B cell (primary cell): Measurements from ENCODE around the gene CACNB2. TPM values are rescaled to one million over a fixed set of nuclear protein-coding genes. Genes with fewer than 3 reads are reported as not detected.
A peak's percentile ranks its signal among the peaks of the same experiment; 100 is the strongest.

Experiments used
- ATAC-seq: fragments of 200-7000 bp; cut with Tn5 transposase; one replicate; pipeline ENCODE4 v1.10.0; 2021; ENCODE audit warnings: low read depth, mild to moderate bottlenecking, moderate number of reproducible peaks, moderate library complexity
- CTCF ChIA-PET: fragments of 350-600 bp; sonication (Branson Sonifier 250); formaldehyde crosslinking; loops from one replicate; lab custom pipeline; 2021; ENCODE audit warnings: antibody characterized with exemption, inconsistent platforms; lab: Charles Lee
- POLR2A ChIA-PET: fragments of 350-600 bp; sonication (Branson Sonifier 250); formaldehyde crosslinking; loops from one replicate; lab custom pipeline; 2021; ENCODE audit warnings: antibody characterized with exemption; lab: Charles Lee
- DNase-seq: peaks from one replicate; pipeline ENCODE4 v3.0.0; 2013
- H2AFZ ChIP-seq: 2 replicates; pipeline ENCODE4 v1.6.1; 2012; ENCODE audit warnings: mild to moderate bottlenecking, low read depth, low read length; ENCODE audit not compliant: insufficient read depth, poor library complexity, severe bottlenecking
- H3K27ac ChIP-seq, 2 donors: 1 replicate in 1 of 2; 2 replicates in 1 of 2; pipeline ENCODE4 v1.5.1; 2012 to 2013; ENCODE audit warnings: low read length in 2 of 2, mild to moderate bottlenecking in 2 of 2, moderate library complexity in 1 of 2
- H3K27me3 ChIP-seq, 4 experiments: fragments of 200-600 bp in 1 of 4; sonication (generic) in 1 of 4; replicated peaks in 1 of 4; 1 replicate in 2 of 4; 2 replicates in 2 of 4; pipeline versions ENCODE4 v1.6.1 to v1.7.0; 2013 to 2016; ENCODE audit warnings: low read length in 3 of 4, mild to moderate bottlenecking in 2 of 4, mixed read lengths in 1 of 4, moderate library complexity in 1 of 4; ENCODE audit not compliant: insufficient read depth in 4 of 4, control insufficient read depth in 3 of 4; ENCODE audit errors: control extremely low read depth in 1 of 4
- H3K36me3 ChIP-seq, 2 experiments: replicated peaks in 1 of 2; 1 replicate in 1 of 2; 2 replicates in 1 of 2; pipeline versions ENCODE4 v1.6.1 to v1.7.1; 2013; ENCODE audit warnings: low read length in 1 of 2; ENCODE audit not compliant: insufficient read depth in 2 of 2, control insufficient read depth in 1 of 2; ENCODE audit errors: control extremely low read depth in 1 of 2, extremely low read depth in 1 of 2
- H3K4me1 ChIP-seq, 2 donors: fragments of 200-600 bp in 1 of 2; sonication (generic) in 1 of 2; 1 replicate in 1 of 2; 2 replicates in 1 of 2; pipeline versions ENCODE4 v1.5.1 to v1.6.1; 2013 to 2017; ENCODE audit warnings: low read length in 2 of 2; ENCODE audit not compliant: control insufficient read depth in 2 of 2, insufficient read depth in 2 of 2
- H3K4me2 ChIP-seq: replicated peaks from 2 replicates; pipeline ENCODE3; 2012; ENCODE audit warnings: mild to moderate bottlenecking, low read depth, low read length; ENCODE audit not compliant: poor library complexity, severe bottlenecking
- H3K4me3 ChIP-seq, 5 experiments: fragments of 200-600 bp in 1 of 5; sonication (generic) in 1 of 5; 1 replicate in 3 of 5; 2 replicates in 2 of 5; pipeline versions ENCODE4 v1.5.1 to v1.7.0; 2011 to 2016; ENCODE audit warnings: low read length in 4 of 5, mild to moderate bottlenecking in 4 of 5, low read depth in 2 of 5, control low read depth in 1 of 5, moderate library complexity in 1 of 5; ENCODE audit not compliant: insufficient read depth in 1 of 5; ENCODE audit errors: control extremely low read depth in 1 of 5, extremely low read depth in 1 of 5
- H3K79me2 ChIP-seq: fragments of 200-600 bp; sonication (generic); one replicate; pipeline ENCODE4 v1.6.0; 2016; ENCODE audit warnings: low read length; ENCODE audit not compliant: control insufficient read depth, insufficient read depth
- H3K9ac ChIP-seq: fragments of 200-600 bp; sonication (generic); 2 replicates; pipeline ENCODE4 v1.6.1; 2017; ENCODE audit warnings: mild to moderate bottlenecking, low read length, moderate library complexity
- H3K9me3 ChIP-seq, 3 donors: one replicate each; pipeline versions ENCODE4 v1.6.1 to v1.7.1; 2013; ENCODE audit warnings: low read length in 2 of 3; ENCODE audit not compliant: control insufficient read depth in 2 of 3, insufficient read depth in 1 of 3; ENCODE audit errors: control extremely low read depth in 1 of 3
- H4K20me1 ChIP-seq: 2 replicates; pipeline ENCODE4 v1.6.0; 2012; ENCODE audit warnings: mild to moderate bottlenecking, low read length; ENCODE audit not compliant: insufficient read depth, control insufficient read depth, poor library complexity, severe bottlenecking
- H3K27ac Mint-ChIP-seq: one replicate; pipeline ENCODE4 v1.8.0; 2021; ENCODE audit warnings: mixed read lengths
- H3K27me3 Mint-ChIP-seq: one replicate; pipeline ENCODE4 v1.8.0; 2021; ENCODE audit warnings: mixed read lengths
- H3K4me1 Mint-ChIP-seq: one replicate; pipeline ENCODE4 v1.8.0; 2021; ENCODE audit warnings: mixed read lengths
- H3K4me3 Mint-ChIP-seq: one replicate; pipeline ENCODE4 v1.8.0; 2021; ENCODE audit warnings: mixed read lengths
- H3K9me3 Mint-ChIP-seq: one replicate; pipeline ENCODE4 v1.8.0; 2022; ENCODE audit warnings: mixed read lengths; ENCODE audit not compliant: insufficient read depth
- EZH2 ChIP-seq: IDR thresholded peaks from 2 replicates; pipeline ENCODE4 v1.6.1; 2012; ENCODE audit warnings: borderline replicate concordance, low read depth, mild to moderate bottlenecking, moderate library complexity, low read length; ENCODE audit not compliant: insufficient read depth, poor library complexity, severe bottlenecking
- WGBS: methylation state at CpG from one replicate; pipeline ENCODE4 v1.1.5; 2013; ENCODE audit warnings: missing lambda C conversion rate; ENCODE audit not compliant: insufficient coverage; 5-methylcytosine and 5-hydroxymethylcytosine counted together
- intact Hi-C: fragments of 100-400 bp; cut with micrococcal nuclease; formaldehyde crosslinking; loops from one replicate; pipeline ENCODE4 v1.10.0; 2022
- polyA plus RNA-seq: library from polyadenylated mRNA; depleted of rRNA; stranded (reverse); fragments of >200 nt; gene quantifications from 2 replicates; pipeline ENCODE4 v1.2.3, GENCODE V29; 2012
- total RNA-seq, 2 donors: library from RNA; stranded (reverse); fragments of 120-200 nt in 1 of 2; gene quantifications; 1 replicate in 1 of 2; 2 replicates in 1 of 2; pipeline versions ENCODE4 v1.2.3 to v1.2.4, GENCODE V29; 2013 to 2022
- TF ChIP-seq, protein P1 (sequence below): fragments of 200-600 bp; IDR thresholded peaks from one replicate; pipeline ENCODE4 v1.8.0; 2022; ENCODE audit warnings: antibody characterized with exemption, mild to moderate bottlenecking

CACNB2 gene
- total and polyA plus RNA-seq, 2 donors (not counting 1 experiment from before 2014, with no cell fraction given): not detected

DNA sequence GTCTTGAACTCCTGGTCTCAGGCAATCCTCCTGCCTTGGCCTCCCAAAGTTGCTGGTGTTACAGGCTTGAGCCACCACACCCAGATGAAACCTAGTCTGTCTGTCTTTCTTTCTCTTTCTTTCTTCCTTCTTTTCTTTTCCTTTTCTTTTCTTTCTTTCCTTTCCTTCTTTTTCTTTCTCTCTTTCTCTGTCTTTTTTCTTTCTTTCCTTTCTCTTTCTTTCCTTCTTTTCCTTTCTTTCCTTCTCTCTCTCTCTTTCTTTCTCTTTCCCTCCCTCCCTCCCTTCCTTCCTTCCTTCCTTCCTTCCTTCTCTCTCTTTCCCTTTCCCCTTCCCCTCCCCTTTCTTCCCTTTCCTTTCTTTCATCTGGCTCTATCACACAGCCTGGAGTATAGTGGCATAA, 185.2 kb downstream of the CACNB2 start:
- Mint-ChIP-seq H3K9me3 (no peaks in the 10 kb centered on the region), H3K27me3 (no peaks in the 10 kb centered on the region)
- POLR2A ChIA-PET: no interaction called here

DNA sequence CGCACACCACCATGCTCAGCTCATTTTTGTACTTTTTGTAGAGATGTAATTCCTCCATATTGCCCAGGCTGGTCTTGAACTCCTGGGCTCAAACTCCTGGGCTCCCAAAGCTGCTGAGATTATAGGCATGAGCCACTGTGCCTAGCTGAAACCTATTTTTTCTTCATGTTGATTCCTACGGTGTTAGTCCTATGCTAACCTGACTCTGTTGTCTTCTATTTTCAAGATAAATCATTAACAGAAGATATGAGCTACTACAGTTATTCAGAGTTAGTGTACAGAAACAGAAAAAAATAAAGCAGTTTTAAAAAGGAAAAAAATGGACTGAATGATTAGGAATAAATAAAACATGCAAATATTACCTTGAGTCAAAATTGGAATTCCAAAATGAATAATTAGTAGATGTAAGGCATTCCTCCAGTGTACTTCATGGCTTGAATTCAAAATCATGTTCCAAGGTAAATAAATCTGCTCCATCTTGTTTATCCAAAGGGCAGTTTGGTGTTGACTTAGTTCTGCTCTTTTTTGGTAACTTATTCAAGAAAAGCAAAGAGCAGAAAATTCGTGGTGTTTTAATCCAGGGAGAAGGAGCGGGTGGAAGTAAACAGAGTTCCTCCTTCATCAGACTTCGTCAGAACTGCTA, 185.8 kb downstream of the CACNB2 start:
- intact Hi-C loops: no loop called here
- no peaks in the 10 kb centered on the region for H3K36me3 ChIP-seq
- no peak overlapping the region for H3K4me2 ChIP-seq
- WGBS: 100% methylated on average over 1 of the region's 5 CpGs
- Mint-ChIP-seq H3K4me3 (no peak overlapping the region), H3K27me3 (no peaks in the 10 kb centered on the region), H3K9me3 (no peaks in the 10 kb centered on the region), H3K4me1 (no peaks in the 10 kb centered on the region), H3K27ac (no peak overlapping the region)
- ATAC-seq (no peak), DNase-seq (no peak)
- POLR2A ChIA-PET: no interaction called here
- no peak for TF ChIP-seq EZH2
- TF ChIP-seq, protein P1, sequence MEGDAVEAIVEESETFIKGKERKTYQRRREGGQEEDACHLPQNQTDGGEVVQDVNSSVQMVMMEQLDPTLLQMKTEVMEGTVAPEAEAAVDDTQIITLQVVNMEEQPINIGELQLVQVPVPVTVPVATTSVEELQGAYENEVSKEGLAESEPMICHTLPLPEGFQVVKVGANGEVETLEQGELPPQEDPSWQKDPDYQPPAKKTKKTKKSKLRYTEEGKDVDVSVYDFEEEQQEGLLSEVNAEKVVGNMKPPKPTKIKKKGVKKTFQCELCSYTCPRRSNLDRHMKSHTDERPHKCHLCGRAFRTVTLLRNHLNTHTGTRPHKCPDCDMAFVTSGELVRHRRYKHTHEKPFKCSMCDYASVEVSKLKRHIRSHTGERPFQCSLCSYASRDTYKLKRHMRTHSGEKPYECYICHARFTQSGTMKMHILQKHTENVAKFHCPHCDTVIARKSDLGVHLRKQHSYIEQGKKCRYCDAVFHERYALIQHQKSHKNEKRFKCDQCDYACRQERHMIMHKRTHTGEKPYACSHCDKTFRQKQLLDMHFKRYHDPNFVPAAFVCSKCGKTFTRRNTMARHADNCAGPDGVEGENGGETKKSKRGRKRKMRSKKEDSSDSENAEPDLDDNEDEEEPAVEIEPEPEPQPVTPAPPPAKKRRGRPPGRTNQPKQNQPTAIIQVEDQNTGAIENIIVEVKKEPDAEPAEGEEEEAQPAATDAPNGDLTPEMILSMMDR: no peak
- no peaks in the 10 kb centered on the region for H3K79me2 ChIP-seq
- H3K9ac ChIP-seq: no peak overlapping the region
- no peak overlapping the region for H2AFZ ChIP-seq
- no peaks in the 10 kb centered on the region for H3K4me1 ChIP-seq
- no peak overlapping the region for H3K27ac ChIP-seq
- H3K27me3 ChIP-seq: peaks cover 0 to 4% (median 0%) of the 10 kb centered on the region in 4 experiments
- H4K20me1 ChIP-seq: no peaks in the 10 kb centered on the region
- H3K4me3 ChIP-seq: no peak overlapping the region
- H3K9me3 ChIP-seq: no peaks in the 10 kb centered on the region
- CTCF ChIA-PET: no interaction called here

More for the DNA sequence above, 185.2 kb downstream of the CACNB2 start:
- H3K4me2 ChIP-seq: no peak overlapping the region
- no peak overlapping the region for H2AFZ ChIP-seq
- H4K20me1 ChIP-seq: no peaks in the 10 kb centered on the region
- no peak for ATAC-seq
- H3K9me3 ChIP-seq: no peaks in the 10 kb centered on the region
- Mint-ChIP-seq H3K4me3 (no peak overlapping the region), H3K4me1 (no peaks in the 10 kb centered on the region), H3K27ac (no peak overlapping the region)
- peaks cover 0 to 4% (median 0%) of the 10 kb centered on the region in 4 experiments for H3K27me3 ChIP-seq
- no peaks in the 10 kb centered on the region for H3K79me2 ChIP-seq
- no peak for DNase-seq
- H3K9ac ChIP-seq: no peak overlapping the region
- H3K4me1 ChIP-seq: no peaks in the 10 kb centered on the region
- H3K36me3 ChIP-seq: no peaks in the 10 kb centered on the region
- no peak for TF ChIP-seq EZH2
- TF ChIP-seq, protein P1: peak; percentile 4
- intact Hi-C loops: no loop called here
- H3K27ac ChIP-seq: no peak overlapping the region
- H3K4me3 ChIP-seq: no peak overlapping the region
- CTCF ChIA-PET: no interaction called here
